Large intestine (tissue), 12 donors: ENCODE results near the gene ARHGEF3. TPM values are rescaled to one million over a fixed set of nuclear protein-coding genes. Genes with fewer than 3 reads are reported as not detected.

Experiments
- DNase-seq, 2 donors: peaks; one replicate each; pipeline versions ENCODE4 v3.0.0 to v3.0.0-alpha.2; 2013
- H3K27ac ChIP-seq: one replicate; pipeline ENCODE4 v1.5.1; 2013; ENCODE audit warnings: low read length
- H3K27me3 ChIP-seq: 2 replicates; pipeline ENCODE4 v1.6.1; 2013; ENCODE audit warnings: low read length; ENCODE audit not compliant: control insufficient read depth, insufficient read depth
- H3K36me3 ChIP-seq: 2 replicates; pipeline ENCODE4 v1.6.1; 2013; ENCODE audit warnings: low read length; ENCODE audit not compliant: control insufficient read depth, insufficient read depth
- H3K4me1 ChIP-seq: one replicate; pipeline ENCODE4 v1.6.1; 2013; ENCODE audit warnings: low read length; ENCODE audit not compliant: control insufficient read depth, insufficient read depth
- H3K4me3 ChIP-seq: one replicate; pipeline ENCODE4 v1.5.1; 2013; ENCODE audit warnings: low read length
- H3K9me3 ChIP-seq: one replicate; pipeline ENCODE4 v1.6.1; 2013; ENCODE audit warnings: mild to moderate bottlenecking, low read depth, low read length, moderate library complexity; ENCODE audit not compliant: control insufficient read depth
- WGBS: methylation state at CpG from one replicate; pipeline ENCODE4 v1.1.5; 2013; ENCODE audit warnings: low lambda C conversion rate; ENCODE audit not compliant: insufficient coverage; 5-methylcytosine and 5-hydroxymethylcytosine counted together
- long read RNA-seq, 11 donors: transcript quantifications; one replicate each; lab custom pipeline, GENCODE V29; 2026
- polyA plus RNA-seq: library from polyadenylated mRNA; unstranded; fragments of 120-200 nt; gene quantifications from one replicate; pipeline ENCODE4 v1.2.1, GENCODE V29; 2013

ARHGEF3 gene, protein sequence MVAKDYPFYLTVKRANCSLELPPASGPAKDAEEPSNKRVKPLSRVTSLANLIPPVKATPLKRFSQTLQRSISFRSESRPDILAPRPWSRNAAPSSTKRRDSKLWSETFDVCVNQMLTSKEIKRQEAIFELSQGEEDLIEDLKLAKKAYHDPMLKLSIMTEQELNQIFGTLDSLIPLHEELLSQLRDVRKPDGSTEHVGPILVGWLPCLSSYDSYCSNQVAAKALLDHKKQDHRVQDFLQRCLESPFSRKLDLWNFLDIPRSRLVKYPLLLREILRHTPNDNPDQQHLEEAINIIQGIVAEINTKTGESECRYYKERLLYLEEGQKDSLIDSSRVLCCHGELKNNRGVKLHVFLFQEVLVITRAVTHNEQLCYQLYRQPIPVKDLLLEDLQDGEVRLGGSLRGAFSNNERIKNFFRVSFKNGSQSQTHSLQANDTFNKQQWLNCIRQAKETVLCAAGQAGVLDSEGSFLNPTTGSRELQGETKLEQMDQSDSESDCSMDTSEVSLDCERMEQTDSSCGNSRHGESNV
- 9.2 TPM for polyA plus RNA-seq
- long read RNA-seq, donor 1, partial matches to known transcripts: 0 of 2 reads
- long read RNA-seq, donor 1, other reads (novel, unspliced or antisense): 0 of 2 reads
- long read RNA-seq, donor 2, partial matches to known transcripts: 0 of 1 reads
- long read RNA-seq, donor 2, other reads (novel, unspliced or antisense): 0 of 1 reads
- long read RNA-seq, donor 3: 0 reads
- long read RNA-seq, donor 4: 0 reads
- long read RNA-seq, donor 5, partial matches to known transcripts: 0 of 1 reads
- long read RNA-seq, donor 5, other reads (novel, unspliced or antisense): 0 of 1 reads
- long read RNA-seq, donor 6, partial matches to known transcripts: 0 of 3 reads
- long read RNA-seq, donor 6, other reads (novel, unspliced or antisense): 0 of 3 reads
- long read RNA-seq, donor 7: 0 reads
- long read RNA-seq, donor 8, partial matches to known transcripts: 0 of 3 reads
- long read RNA-seq, donor 8, other reads (novel, unspliced or antisense): 0 of 3 reads
- long read RNA-seq, donor 9: 0 reads
- long read RNA-seq, donor 10, partial matches to known transcripts: 0 of 1 reads
- long read RNA-seq, donor 10, other reads (novel, unspliced or antisense): 0 of 1 reads
- long read RNA-seq, donor 11, partial matches to known transcripts: 0 of 1 reads
- long read RNA-seq, donor 11, other reads (novel, unspliced or antisense): 0 of 1 reads

- Histone ChIP-seq H3K4me3 (peak within 1 kb of the TSS; percentile 70), H3K4me1 (peaks cover 6% of the 10 kb centered on the region), H3K27ac (no peak within 1 kb of the TSS), H3K27me3 (peaks cover 10% of the 10 kb centered on the region), H3K36me3 (no peaks in the 10 kb centered on the region), H3K9me3 (no peaks in the 10 kb centered on the region)
- DNase-seq: peak; percentile 75 to 81
- WGBS: no CpG with 5 or more reads among the region's 60 CpGs
Observed at GRCh38 chr3:56801662-56802377, at the start of gene ARHGEF3. Gene ARHGEF3 (minus strand): TSS chr3:56801949. CDS start chr3:56801798, 151 bp downstream.

DNA sequence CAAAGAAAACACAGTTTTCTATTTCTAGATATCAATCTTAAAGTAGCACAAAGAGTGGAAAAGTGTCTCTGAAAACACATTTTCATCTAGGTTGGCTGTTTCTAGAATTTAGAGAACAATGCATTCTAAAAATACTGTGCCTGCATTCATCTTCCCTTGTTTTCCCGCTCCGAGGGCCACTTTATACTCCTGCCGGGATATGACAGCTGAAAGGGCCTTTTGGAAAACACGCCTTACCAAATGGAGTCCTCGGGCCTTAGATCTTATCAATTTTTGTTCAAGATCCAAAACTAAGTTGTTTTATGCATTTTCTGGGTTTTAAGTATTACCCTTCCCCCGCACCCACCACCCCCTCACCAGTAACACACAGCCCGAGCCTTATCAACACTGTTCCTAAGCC is 47.9 kb upstream of the ARHGEF3 start:
- 91% methylated on average over 6 of the region's 7 CpGs for WGBS
- Histone ChIP-seq H3K27me3 (no peaks in the 10 kb centered on the region), H3K27ac (no peak overlapping the region), H3K4me3 (no peak overlapping the region), H3K9me3 (no peaks in the 10 kb centered on the region), H3K36me3 (no peaks in the 10 kb centered on the region), H3K4me1 (no peaks in the 10 kb centered on the region)
- DNase-seq: no peak

- DNase-seq: no peak
- no peaks in the 10 kb centered on the region for H3K4me1 ChIP-seq
- H3K4me3 ChIP-seq: no peak overlapping the region
- H3K27ac ChIP-seq: no peak overlapping the region
- H3K27me3 ChIP-seq: no peaks in the 10 kb centered on the region
- H3K36me3 ChIP-seq: no peaks in the 10 kb centered on the region
- WGBS: no CpG with 5 or more reads among the region's 2 CpGs
- H3K9me3 ChIP-seq: no peaks in the 10 kb centered on the region
Observed at GRCh38 chr3:56845505-56845904, 43.8 kb upstream of the ARHGEF3 start.

GRCh38 chr3:56844536-56844935 is 42.8 kb upstream of the ARHGEF3 start:
- Histone ChIP-seq H3K4me3 (no peak overlapping the region), H3K27ac (no peak overlapping the region), H3K36me3 (no peaks in the 10 kb centered on the region), H3K9me3 (no peaks in the 10 kb centered on the region), H3K4me1 (no peaks in the 10 kb centered on the region), H3K27me3 (no peaks in the 10 kb centered on the region)
- DNase-seq: no peak

GRCh38 chr3:56839784-56840715 is 38.3 kb upstream of the ARHGEF3 start:
- Histone ChIP-seq H3K27me3 (no peaks in the 10 kb centered on the region), H3K27ac (no peak overlapping the region), H3K4me1 (no peaks in the 10 kb centered on the region), H3K4me3 (no peak overlapping the region), H3K36me3 (no peaks in the 10 kb centered on the region), H3K9me3 (no peaks in the 10 kb centered on the region)
- no CpG with 5 or more reads among the region's 9 CpGs for WGBS
- no peak for DNase-seq

DNA sequence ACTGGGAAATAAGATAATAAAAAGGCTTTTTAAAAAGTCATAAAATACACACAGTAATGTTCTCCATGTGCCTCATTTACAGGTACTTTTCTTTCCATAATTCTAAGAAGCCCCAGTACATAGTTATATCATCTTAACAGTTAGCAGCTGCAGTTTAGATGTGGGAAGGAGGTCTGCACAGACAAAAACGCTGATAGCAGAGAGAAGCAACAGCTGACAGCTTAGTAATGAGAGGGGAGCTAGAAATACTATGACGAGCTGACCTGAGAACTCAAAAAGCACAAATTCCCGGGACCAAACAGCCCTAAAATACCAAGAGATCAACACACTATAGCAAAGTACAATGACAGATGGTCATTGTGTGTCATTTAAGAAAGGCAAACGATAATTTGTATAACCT is 36.7 kb upstream of the ARHGEF3 start:
- no peaks in the 10 kb centered on the region for H3K36me3 ChIP-seq
- H3K9me3 ChIP-seq: no peaks in the 10 kb centered on the region
- no peaks in the 10 kb centered on the region for H3K4me1 ChIP-seq
- no peaks in the 10 kb centered on the region for H3K27me3 ChIP-seq
- H3K4me3 ChIP-seq: no peak overlapping the region
- 83% methylated on average over 1 of the region's 4 CpGs for WGBS
- no peak overlapping the region for H3K27ac ChIP-seq
- DNase-seq: no peak

DNA sequence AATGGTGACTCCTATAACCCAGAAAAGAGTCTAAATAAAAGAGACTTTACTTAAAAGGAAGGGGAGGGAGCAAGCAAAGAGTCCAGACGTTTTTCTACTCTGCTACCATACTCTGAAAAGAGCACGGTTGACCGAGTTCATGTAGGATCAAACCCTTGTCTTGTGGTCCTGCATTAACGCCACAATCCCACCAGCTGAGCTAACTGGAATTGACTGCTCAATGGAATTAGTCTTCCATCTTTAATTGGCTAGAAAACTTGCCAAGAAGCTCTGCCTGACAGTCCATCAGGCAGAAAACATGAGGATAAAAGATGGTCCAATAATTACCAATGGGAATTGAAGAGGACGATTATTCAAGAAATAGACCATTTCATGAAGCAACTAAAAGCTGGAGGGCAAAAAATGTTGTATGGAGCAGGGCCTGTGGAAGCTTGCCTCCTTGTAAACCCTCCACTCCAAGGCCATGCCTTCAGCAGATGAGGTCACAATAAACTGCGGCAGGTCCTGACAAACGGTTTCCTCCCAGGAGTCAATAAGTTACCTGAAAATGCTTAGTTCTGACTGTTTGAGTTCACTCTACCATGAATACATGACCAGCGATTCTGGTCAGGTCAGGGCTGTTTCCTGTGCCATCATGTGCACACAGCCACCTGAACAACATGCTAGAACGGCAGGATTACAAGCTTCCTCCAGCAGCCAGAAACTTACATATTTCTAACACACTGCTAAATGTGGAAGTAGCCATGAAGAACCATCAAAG is 35.6 kb upstream of the ARHGEF3 start:
- 80% methylated on average over 3 of the region's 9 CpGs for WGBS
- DNase-seq: no peak
- no peak overlapping the region for H3K27ac ChIP-seq
- no peak overlapping the region for H3K4me3 ChIP-seq
- no peaks in the 10 kb centered on the region for H3K9me3 ChIP-seq
- no peaks in the 10 kb centered on the region for H3K36me3 ChIP-seq
- H3K4me1 ChIP-seq: no peaks in the 10 kb centered on the region
- no peaks in the 10 kb centered on the region for H3K27me3 ChIP-seq

DNA sequence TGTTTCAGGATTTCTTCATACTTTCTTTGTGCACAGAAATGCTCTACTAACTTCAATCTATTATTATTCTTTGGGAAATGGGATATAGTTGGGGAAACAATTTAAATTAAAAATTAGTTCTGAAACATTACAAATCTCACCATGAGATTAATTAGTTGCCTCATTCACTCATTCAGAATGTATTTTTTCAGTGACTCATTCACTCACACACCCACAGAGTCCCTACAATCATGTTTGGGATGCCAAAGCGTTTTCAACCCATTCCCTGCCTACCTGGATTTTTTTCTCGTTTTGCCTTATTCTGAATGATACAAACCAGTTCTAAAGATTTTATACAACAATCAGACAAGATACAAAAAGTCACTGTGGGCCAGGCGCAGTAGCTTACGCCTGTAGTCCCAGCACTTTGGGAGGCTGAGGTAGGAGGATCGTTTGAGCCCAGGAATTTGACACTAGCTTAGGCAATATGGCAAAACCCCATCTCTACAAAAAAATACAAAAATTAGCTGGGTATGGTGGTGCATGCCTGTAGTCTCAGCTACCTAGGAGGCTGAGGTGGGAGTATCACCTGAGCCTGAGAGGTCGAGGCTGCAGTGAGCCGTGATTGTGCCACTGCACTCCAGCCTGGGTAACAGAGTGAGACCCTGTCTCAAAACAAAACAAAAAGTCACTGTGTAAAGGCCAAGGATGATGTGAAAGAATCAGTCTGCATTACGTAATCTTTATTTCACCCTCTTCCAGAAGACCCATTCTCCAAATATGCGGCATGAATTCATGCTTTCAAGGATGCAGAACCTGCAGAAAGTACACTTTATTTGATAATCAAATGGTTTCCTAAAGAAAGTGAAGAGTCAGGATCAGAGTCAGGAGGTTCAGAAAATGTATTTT is 34.8 kb upstream of the ARHGEF3 start:
- Histone ChIP-seq H3K4me1 (no peaks in the 10 kb centered on the region), H3K4me3 (no peak overlapping the region), H3K27ac (no peak overlapping the region), H3K36me3 (no peaks in the 10 kb centered on the region), H3K27me3 (no peaks in the 10 kb centered on the region), H3K9me3 (no peaks in the 10 kb centered on the region)
- no peak for DNase-seq
- 77% methylated on average over 2 of the region's 9 CpGs for WGBS
